GM23338 (cell line): Measurements from ENCODE around the gene LCN10. TPM values are rescaled to one million over a fixed set of nuclear protein-coding genes. Genes with fewer than 3 reads are reported as not detected.
A peak's percentile ranks its signal among the peaks of the same experiment; 100 is the strongest.

Source experiments
- ATAC-seq: fragments of 200-7000 bp; cut with Tn5 transposase; 3 replicates; pipeline ENCODE4 v1.9.1; 2020
- DNase-seq: peaks from one replicate; pipeline ENCODE4 v3.0.0-alpha.2; 2015; ENCODE audit warnings: low spot score
- H2AFZ ChIP-seq: fragments of 200-600 bp; sonication (generic); 2 replicates; pipeline ENCODE4 v1.8.0; 2016; ENCODE audit warnings: antibody characterized with exemption, mild to moderate bottlenecking, moderate library complexity
- H3F3A ChIP-seq: fragments of 200-600 bp; sonication (generic); replicated peaks from 2 replicates; pipeline ENCODE4 v1.8.0; 2017; ENCODE audit warnings: antibody characterized with exemption, mixed run types, low read depth
- H3K27ac ChIP-seq: fragments of 200-600 bp; sonication (generic); 2 replicates; pipeline ENCODE4 v1.6.1; 2016; ENCODE audit warnings: low read depth
- H3K27me3 ChIP-seq: fragments of 200-600 bp; sonication (generic); 2 replicates; pipeline ENCODE4 v1.8.0; 2016; ENCODE audit warnings: mild to moderate bottlenecking, mixed run types, moderate library complexity; ENCODE audit not compliant: insufficient read depth
- H3K36me3 ChIP-seq: fragments of 200-600 bp; sonication (generic); 2 replicates; pipeline ENCODE4 v1.8.0; 2016; ENCODE audit warnings: mild to moderate bottlenecking; ENCODE audit not compliant: insufficient read depth
- H3K4me1 ChIP-seq: fragments of 200-600 bp; sonication (generic); 2 replicates; pipeline ENCODE4 v1.8.0; 2016; ENCODE audit warnings: mild to moderate bottlenecking, moderate library complexity; ENCODE audit not compliant: insufficient read depth
- H3K4me2 ChIP-seq: fragments of 200-600 bp; sonication (generic); 2 replicates; pipeline ENCODE4 v1.7.1; 2017; ENCODE audit warnings: mixed run types
- H3K4me3 ChIP-seq: fragments of 200-600 bp; sonication (generic); 2 replicates; pipeline ENCODE4 v1.6.1; 2016; ENCODE audit warnings: mixed run types
- H3K79me2 ChIP-seq: fragments of 200-600 bp; sonication (generic); replicated peaks from 2 replicates; pipeline ENCODE4 v1.8.0; 2017; ENCODE audit warnings: mild to moderate bottlenecking; ENCODE audit not compliant: insufficient read depth
- H3K9me2 ChIP-seq: fragments of 200-600 bp; sonication (generic); 2 replicates; pipeline ENCODE4 v1.8.0; 2017; ENCODE audit not compliant: insufficient read depth
- H4K20me1 ChIP-seq: fragments of 200-600 bp; sonication (generic); replicated peaks from 2 replicates; pipeline ENCODE4 v1.8.0; 2017; ENCODE audit warnings: mild to moderate bottlenecking; ENCODE audit not compliant: insufficient read depth
- H3K27ac Mint-ChIP-seq: 2 replicates; pipeline ENCODE4 v1.8.0; 2020; ENCODE audit warnings: inconsistent platforms, mild to moderate bottlenecking, moderate library complexity, mixed read lengths
- H3K27me3 Mint-ChIP-seq: 3 replicates; pipeline ENCODE4 v1.8.0; 2022; ENCODE audit warnings: low read depth, mild to moderate bottlenecking, moderate library complexity, mixed read lengths, inconsistent platforms; ENCODE audit not compliant: insufficient read depth, poor library complexity
- H3K36me3 Mint-ChIP-seq: 3 replicates; pipeline ENCODE4 v1.8.0; 2021; ENCODE audit warnings: low read depth, mild to moderate bottlenecking, inconsistent platforms, moderate library complexity, mixed read lengths
- H3K4me1 Mint-ChIP-seq: 3 replicates; pipeline ENCODE4 v1.8.0; 2020; ENCODE audit warnings: mild to moderate bottlenecking, inconsistent platforms, mixed read lengths
- H3K4me3 Mint-ChIP-seq: 3 replicates; pipeline ENCODE4 v1.8.0; 2021; ENCODE audit warnings: moderate library complexity, mild to moderate bottlenecking, inconsistent platforms, mixed read lengths
- H3K9me3 Mint-ChIP-seq: 3 replicates; pipeline ENCODE4 v1.8.0; 2020; ENCODE audit warnings: moderate library complexity, mild to moderate bottlenecking, inconsistent platforms, mixed read lengths
- CREB1 ChIP-seq: fragments of 250-450 bp; sonication (Bioruptor Pico); IDR thresholded peaks from 2 replicates; pipeline ENCODE4 v1.5.0; 2020; ENCODE audit warnings: low read depth, mild to moderate bottlenecking, moderate library complexity
- ETS1 ChIP-seq: IDR thresholded peaks from 2 replicates; pipeline ENCODE4 v1.6.1; 2016; ENCODE audit warnings: antibody characterized with exemption
- EZH2 ChIP-seq: fragments of 200-600 bp; sonication (generic); IDR thresholded peaks from one replicate; pipeline ENCODE4 v1.8.0; 2017; ENCODE audit warnings: antibody characterized with exemption, mild to moderate bottlenecking, low read depth; ENCODE audit not compliant: unreplicated experiment
- EZH2phosphoT487 ChIP-seq: fragments of 200-600 bp; sonication (generic); IDR thresholded peaks from one replicate; pipeline ENCODE4 v1.8.1; 2018; ENCODE audit warnings: antibody characterized with exemption; ENCODE audit not compliant: unreplicated experiment
- JUNB ChIP-seq: IDR thresholded peaks from one replicate; pipeline ENCODE4 v1.6.1; 2016; ENCODE audit warnings: antibody characterized with exemption; ENCODE audit not compliant: unreplicated experiment
- NANOG ChIP-seq: IDR thresholded peaks from 2 replicates; pipeline ENCODE4 v1.6.1; 2016; ENCODE audit warnings: antibody characterized with exemption, borderline replicate concordance
- POLR2AphosphoS5 ChIP-seq: IDR thresholded peaks from 2 replicates; pipeline ENCODE4 v1.6.1; 2016; ENCODE audit warnings: antibody characterized with exemption, low read depth
- STAT1 ChIP-seq: IDR thresholded peaks from one replicate; pipeline ENCODE4 v1.6.1; 2016; ENCODE audit warnings: antibody characterized with exemption; ENCODE audit not compliant: unreplicated experiment
- ZNF114 ChIP-seq: fragments of 250-450 bp; sonication (Bioruptor Pico); IDR thresholded peaks from 2 replicates; pipeline ENCODE4 v1.5.0; 2020; ENCODE audit warnings: mild to moderate bottlenecking, moderate library complexity
- ZNF331 ChIP-seq: fragments of 250-450 bp; sonication (Bioruptor Pico); IDR thresholded peaks from 2 replicates; pipeline ENCODE4 v1.5.0; 2020; ENCODE audit warnings: low read depth, mild to moderate bottlenecking, moderate library complexity
- ZNF462 ChIP-seq: fragments of 250-450 bp; sonication (Bioruptor Pico); IDR thresholded peaks from 2 replicates; pipeline ENCODE4 v1.5.0; 2020; ENCODE audit warnings: mild to moderate bottlenecking, moderate library complexity
- polyA plus RNA-seq: library from polyadenylated mRNA; unstranded; fragments of >200 nt; fragmentation: Nextera tagmentation; extraction: Ambion mirVana; gene quantifications from 2 replicates; pipeline ENCODE4 v1.2.1, GENCODE V29; 2016
- total RNA-seq: library from RNA; depleted of rRNA; stranded (reverse); fragments of >200 nt; shearing (Covaris generic); gene quantifications from 2 replicates; pipeline ENCODE4 v1.2.3, GENCODE V29; 2014

The LCN10 gene
- total and polyA plus RNA-seq, 2 experiments from 2014 or later: 0.45 to 0.74 TPM

GRCh38 chr9:136790640-136791515, 48.1 kb upstream of the LCN10 start, which contains the start of gene TMEM141:
TMEM141 (plus strand) TSS chr9:136791344; CDS start chr9:136791371, 27 bp downstream.
- Histone ChIP-seq H3K27ac (0 out of 2 replicates have a peak within 1 kb of the TSS, but pooled peaks have one; percentile 26), H3K4me1 (peaks cover 4% of the 10 kb centered on the region), H3K4me3 (peak within 1 kb of the TSS; percentile 91)

GRCh38 chr9:136789523-136789937, 46.8 kb upstream of the LCN10 start:
- no peak for ATAC-seq
- H3K79me2 ChIP-seq: 0 out of 2 replicates have a peak, but pooled peaks cover 4% of the 10 kb centered on the region
- no peak overlapping the region for H3K4me3 ChIP-seq
- H3K27ac ChIP-seq: no peak overlapping the region
- Mint-ChIP-seq H3K27me3 (peaks cover 13% of the 10 kb centered on the region), H3K9me3 (no peaks in the 10 kb centered on the region), H3K36me3 (peaks cover 8% of the 10 kb centered on the region; the same call in 2 of the 3 replicates), H3K4me1 (peaks cover 16% of the 10 kb centered on the region), H3K4me3 (no peak overlapping the region), H3K27ac (no peak overlapping the region)
- peaks cover 4% of the 10 kb centered on the region; the same call in 1 of the 2 replicates for H3K4me1 ChIP-seq
- H3F3A ChIP-seq: 0 out of 2 replicates have a peak, but pooled peaks cover 6% of the 10 kb centered on the region
- DNase-seq: no peak
- H3K9me2 ChIP-seq: no peaks in the 10 kb centered on the region
- no peak overlapping the region for H3K4me2 ChIP-seq
- no peaks in the 10 kb centered on the region for H3K27me3 ChIP-seq
- H2AFZ ChIP-seq: no peak overlapping the region
- H3K36me3 ChIP-seq: no peaks in the 10 kb centered on the region
- H4K20me1 ChIP-seq: peaks cover 14% of the 10 kb centered on the region
- TF ChIP-seq POLR2AphosphoS5 (no peak), ETS1 (no peak), CREB1 (no peak), ZNF331 (no peak), NANOG (no peak), ZNF462 (CRISPR knock-in tag) (no peak)

More at GRCh38 chr9:136790640-136791515, 48.1 kb upstream of the LCN10 start, which contains the start of gene TMEM141:
- DNase-seq (peak; percentile 100), ATAC-seq (peak; percentile 86)
- Histone ChIP-seq H2AFZ (peak within 1 kb of the TSS; percentile 86; the same call in 1 of the 2 replicates), H3F3A (0 out of 2 replicates have a peak, but pooled peaks cover 6% of the 10 kb centered on the region), H3K36me3 (no peaks in the 10 kb centered on the region), H3K9me2 (no peaks in the 10 kb centered on the region), H3K27me3 (no peaks in the 10 kb centered on the region), H3K79me2 (0 out of 2 replicates have a peak, but pooled peaks cover 4% of the 10 kb centered on the region), H3K4me2 (peak within 1 kb of the TSS; percentile 88), H4K20me1 (peaks cover 14% of the 10 kb centered on the region)
- no peaks in the 10 kb centered on the region for H3K9me3 Mint-ChIP-seq
- H3K36me3 Mint-ChIP-seq: peaks cover 8% of the 10 kb centered on the region; the same call in 2 of the 3 replicates
- peaks cover 17% of the 10 kb centered on the region for H3K27me3 Mint-ChIP-seq
- H3K27ac Mint-ChIP-seq: peak within 1 kb of the TSS; percentile 94
- H3K4me1 Mint-ChIP-seq: peaks cover 18% of the 10 kb centered on the region
- H3K4me3 Mint-ChIP-seq: peak within 1 kb of the TSS; percentile 84
- TF ChIP-seq EZH2 (no peak), STAT1 (no peak), CREB1 (0 out of 2 replicates have a peak, but pooled peaks have one; percentile 42), JUNB (no peak), EZH2phosphoT487 (no peak), POLR2AphosphoS5 (peak; percentile 93), ZNF114 (CRISPR knock-in tag) (no peak)
